ENCODE measurements around the gene BICDL1. TPM values are rescaled to one million over a fixed set of nuclear protein-coding genes. Genes with fewer than 3 reads are reported as not detected.
"Not testable (repeated sequence)": the region's sequence is repeated elsewhere in the genome, so short reads cannot be mapped to it uniquely, and the experiment has no call there.

BICDL1 gene
- total RNA-seq, 1 experiment from 2014 or later: 10.2 TPM

DNA sequence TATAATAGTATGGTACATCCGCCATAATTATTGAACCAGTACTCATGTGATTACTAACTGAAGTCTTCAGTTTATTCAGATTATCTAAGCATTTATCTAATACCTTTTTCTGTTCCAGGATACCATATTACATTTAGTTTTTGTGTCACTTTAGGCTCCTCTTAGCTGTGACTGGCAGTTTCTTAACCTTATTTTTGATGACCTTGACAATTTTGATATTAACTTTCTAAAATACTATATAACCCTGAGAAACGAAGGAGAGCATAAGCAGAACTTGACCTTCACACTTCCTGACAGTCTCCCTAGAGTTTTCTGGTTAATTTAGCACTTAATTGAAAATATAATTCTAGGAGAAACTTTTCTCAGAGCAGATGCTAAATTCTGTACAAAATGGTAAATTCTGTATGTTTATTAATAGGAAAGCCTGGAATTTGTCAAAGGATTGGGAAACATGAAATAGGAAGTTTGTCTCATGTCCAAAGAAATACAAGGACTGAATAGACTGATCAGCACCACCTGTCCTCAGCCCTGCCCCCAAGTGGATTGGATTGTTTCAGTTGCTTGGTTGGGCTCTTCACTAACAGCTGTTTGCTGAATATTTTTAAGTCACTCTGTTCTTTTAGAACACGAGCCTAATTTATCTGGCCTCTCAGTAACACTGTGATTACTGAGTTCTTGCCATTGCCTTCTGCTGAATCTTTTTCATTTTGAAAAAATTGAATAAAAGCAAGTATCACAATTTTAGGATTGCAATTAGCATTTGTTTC lies 6.0 kb downstream of the BICDL1 start:
- DNase-seq (ENCODE audit: low read depth, low spot score): no peak
- in situ Hi-C loops (cut with HindIII; ENCODE audit: low pct_unique_long_range_greater_than_20kb, low sequenced_read_pairs): no loop called here

DNA sequence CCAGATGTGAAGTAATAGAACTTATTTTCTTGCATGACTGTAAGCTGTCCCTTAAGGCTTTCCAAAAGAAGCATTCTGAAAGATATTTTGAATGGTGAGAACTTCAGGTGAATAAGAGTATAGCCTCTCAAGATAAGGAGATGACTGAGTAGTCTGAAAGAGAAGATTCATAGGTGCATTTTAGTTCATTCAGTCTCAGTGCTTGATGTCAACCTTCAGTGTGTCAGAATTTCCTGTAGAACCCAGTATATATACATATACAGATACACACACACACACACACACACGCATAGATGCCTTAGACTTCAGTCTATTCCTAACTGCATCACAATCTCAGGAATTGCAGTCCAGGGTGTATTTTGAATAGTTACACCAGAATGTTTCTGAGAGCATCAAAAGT lies 7.4 kb downstream of the BICDL1 start:
- in situ Hi-C loops (cut with HindIII; ENCODE audit: low pct_unique_long_range_greater_than_20kb, low sequenced_read_pairs): no loop called here
- DNase-seq (ENCODE audit: low read depth, low spot score): no peak

- in situ Hi-C loops (cut with HindIII; ENCODE audit: low pct_unique_long_range_greater_than_20kb, low sequenced_read_pairs): no loop called here
- no peak for DNase-seq (ENCODE audit: low read depth, low spot score)
These were observed 9.6 kb downstream of the BICDL1 start for GRCh38 chr12:119998471-119999245.

DNA sequence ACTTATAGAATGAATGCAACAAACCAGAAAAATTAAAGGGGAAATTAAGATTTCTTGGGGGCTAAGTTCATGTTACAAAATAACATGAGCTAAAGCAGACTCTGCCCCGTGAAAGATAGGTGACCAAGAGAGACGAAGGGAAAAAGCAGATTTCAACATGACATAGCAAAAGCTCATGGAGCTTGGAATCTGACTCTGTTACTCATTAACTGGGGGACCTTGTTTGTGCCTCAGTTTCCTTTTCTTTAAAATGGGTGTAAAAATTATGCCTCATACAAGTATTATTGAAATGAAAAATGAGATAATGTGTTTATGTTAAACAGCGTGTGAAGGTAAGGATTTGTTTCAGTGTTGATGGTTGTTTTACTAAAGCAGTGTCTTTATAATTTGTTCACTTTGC lies 11.5 kb downstream of the BICDL1 start:
- no peak for DNase-seq (ENCODE audit: low read depth, low spot score)
- in situ Hi-C loops (cut with HindIII; ENCODE audit: low pct_unique_long_range_greater_than_20kb, low sequenced_read_pairs): no loop called here

DNA sequence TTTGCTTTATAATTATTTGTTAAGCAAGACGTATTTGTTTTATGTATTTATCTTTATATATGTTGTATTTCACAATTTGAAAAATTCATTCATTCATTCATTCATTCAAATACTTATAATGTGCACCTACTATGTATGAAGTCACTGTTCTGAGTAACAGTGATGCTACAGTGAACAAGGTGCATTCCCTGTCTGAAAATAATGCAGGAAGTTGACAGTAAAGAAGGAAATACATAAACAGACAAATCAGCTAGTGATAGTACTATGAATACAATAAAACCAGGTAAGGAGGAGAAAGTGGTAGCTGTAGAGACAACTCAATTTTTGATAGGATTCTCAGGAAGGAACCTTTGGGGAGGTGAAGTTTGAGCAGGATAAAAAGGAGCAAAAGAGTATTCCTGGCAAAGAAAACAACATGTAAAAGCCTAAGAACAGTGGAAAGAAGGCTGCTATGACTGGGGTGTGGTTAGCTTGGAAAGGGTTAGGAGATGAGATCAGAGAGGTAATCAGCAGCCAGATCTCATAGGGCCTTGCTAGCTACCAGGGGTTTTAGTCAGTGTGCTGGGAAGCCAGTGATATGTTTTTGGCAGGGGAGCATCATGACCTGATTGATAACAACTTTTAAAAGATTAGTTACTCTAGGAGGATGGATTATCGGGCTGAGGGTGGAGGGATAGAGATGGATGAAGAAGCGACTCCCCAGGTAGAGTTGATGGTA lies 17.4 kb downstream of the BICDL1 start:
- DNase-seq (ENCODE audit: low read depth, low spot score): no peak
- in situ Hi-C loops (cut with HindIII; ENCODE audit: low pct_unique_long_range_greater_than_20kb, low sequenced_read_pairs): no loop called here

- in situ Hi-C loops (cut with HindIII; ENCODE audit: low pct_unique_long_range_greater_than_20kb, low sequenced_read_pairs): no loop called here
These were observed 18.2 kb downstream of the BICDL1 start for GRCh38 chr12:120007272-120007671.

GRCh38 chr12:120010661-120011230 lies 21.7 kb downstream of the BICDL1 start:
- no peak for DNase-seq (ENCODE audit: low read depth, low spot score)
- in situ Hi-C loops (cut with HindIII; ENCODE audit: low pct_unique_long_range_greater_than_20kb, low sequenced_read_pairs): no loop called here

More at GRCh38 chr12:120007272-120007671, 18.2 kb downstream of the BICDL1 start:
- DNase-seq (ENCODE audit: low read depth, low spot score): no peak

DNA sequence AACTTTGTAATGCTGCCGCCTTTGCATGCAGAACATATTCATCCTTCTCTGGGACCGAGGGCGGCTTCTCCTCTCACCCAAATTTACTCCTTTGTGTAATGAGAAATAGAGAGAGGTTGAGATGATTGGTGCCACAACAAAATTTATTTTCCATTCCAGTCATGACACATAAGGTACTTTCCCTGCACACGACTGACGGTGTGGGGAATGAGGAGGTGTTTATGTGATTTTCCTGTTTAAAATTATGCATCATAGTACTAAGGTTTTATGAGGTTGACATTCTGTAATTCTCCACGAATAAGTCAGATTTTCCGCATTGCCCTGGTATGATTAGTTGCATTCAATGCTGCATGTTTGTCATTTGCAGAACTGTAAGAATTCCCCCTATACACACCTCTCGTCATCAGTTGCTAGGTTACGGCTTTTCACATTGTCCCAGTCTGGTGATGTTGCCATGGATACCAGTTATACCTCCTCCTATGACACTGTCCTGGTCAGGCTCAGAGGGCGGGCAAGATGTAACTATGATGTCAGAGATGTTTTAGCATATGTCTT lies 23.1 kb downstream of the BICDL1 start:
- in situ Hi-C loops (cut with HindIII; ENCODE audit: low pct_unique_long_range_greater_than_20kb, low sequenced_read_pairs): no loop called here
- DNase-seq (ENCODE audit: low read depth, low spot score): peak; percentile 50

- in situ Hi-C loops (cut with HindIII; ENCODE audit: low pct_unique_long_range_greater_than_20kb, low sequenced_read_pairs): no loop called here
- no peak for DNase-seq (ENCODE audit: low read depth, low spot score)
These were observed 24.8 kb downstream of the BICDL1 start for GRCh38 chr12:120013659-120014380.

DNA sequence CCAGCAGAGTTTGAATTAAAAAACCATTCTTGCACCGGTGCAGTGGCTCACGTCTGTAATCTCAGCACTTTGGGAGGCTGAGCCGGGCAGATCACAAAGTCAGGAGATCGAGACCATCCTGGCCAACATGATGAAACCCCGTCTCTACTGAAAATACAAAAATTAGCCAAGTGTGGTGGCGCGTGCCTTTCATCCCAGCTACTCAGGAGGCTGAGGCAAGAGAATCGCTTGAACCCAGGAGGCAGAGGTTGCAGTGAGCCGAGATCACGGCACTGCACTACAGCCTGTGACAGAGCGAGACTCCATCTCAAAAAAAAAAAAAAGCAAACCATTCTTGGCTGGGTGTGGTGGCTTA lies 25.3 kb downstream of the BICDL1 start:
- in situ Hi-C loops (cut with HindIII; ENCODE audit: low pct_unique_long_range_greater_than_20kb, low sequenced_read_pairs); DNase-seq (ENCODE audit: low read depth, low spot score): not testable (repeated sequence)

GRCh38 chr12:120015313-120015712 lies 26.3 kb downstream of the BICDL1 start:
- in situ Hi-C loops (cut with HindIII; ENCODE audit: low pct_unique_long_range_greater_than_20kb, low sequenced_read_pairs): no loop called here
- DNase-seq (ENCODE audit: low read depth, low spot score): no peak

DNA sequence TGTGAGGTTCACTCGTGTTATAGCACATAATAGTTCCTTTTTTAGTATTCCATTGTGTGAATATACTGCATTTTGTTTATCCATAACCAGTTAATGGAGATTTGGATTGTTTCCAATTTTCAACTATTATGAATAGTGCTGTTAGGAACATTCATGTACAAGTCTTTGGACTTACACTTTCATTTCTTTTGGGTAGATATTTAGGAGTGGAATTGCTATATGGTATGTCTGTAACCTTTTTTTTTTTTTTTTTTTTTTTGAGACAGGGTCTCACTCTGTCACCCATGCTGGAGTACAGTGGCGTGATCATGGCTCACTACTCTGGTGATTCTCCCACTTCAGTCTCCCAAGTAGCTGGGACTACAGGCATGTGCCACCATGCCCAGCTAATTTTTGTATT lies 27.2 kb downstream of the BICDL1 start:
- in situ Hi-C loops (cut with HindIII; ENCODE audit: low pct_unique_long_range_greater_than_20kb, low sequenced_read_pairs); DNase-seq (ENCODE audit: low read depth, low spot score): not testable (repeated sequence)

GRCh38 chr12:120019197-120019596 lies 30.2 kb downstream of the BICDL1 start:
- in situ Hi-C loops (cut with HindIII; ENCODE audit: low pct_unique_long_range_greater_than_20kb, low sequenced_read_pairs): no loop called here
- DNase-seq (ENCODE audit: low read depth, low spot score): no peak

GRCh38 chr12:120019938-120020337 lies 30.9 kb downstream of the BICDL1 start:
- no peak for DNase-seq (ENCODE audit: low read depth, low spot score)
- in situ Hi-C loops (cut with HindIII; ENCODE audit: low pct_unique_long_range_greater_than_20kb, low sequenced_read_pairs): no loop called here

DNA sequence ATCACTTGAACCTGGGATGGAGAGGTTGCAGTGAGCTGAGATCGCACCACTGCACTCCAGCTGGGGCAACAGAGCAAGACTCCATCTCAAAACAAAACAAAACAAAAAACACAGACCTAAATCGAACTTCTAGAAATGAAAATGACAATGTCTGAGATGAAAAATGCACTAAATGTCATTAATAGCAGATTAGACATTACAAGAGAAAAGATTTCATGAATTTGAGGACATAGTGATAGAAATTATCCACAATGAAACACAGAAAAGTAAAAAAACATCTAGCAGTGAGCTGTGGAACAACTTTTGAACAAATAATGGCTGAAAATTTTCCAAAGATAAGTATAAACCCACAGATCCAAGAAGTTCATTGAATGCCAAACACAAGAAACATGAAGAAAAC lies 35.2 kb downstream of the BICDL1 start:
- in situ Hi-C loops (cut with HindIII; ENCODE audit: low pct_unique_long_range_greater_than_20kb, low sequenced_read_pairs): no loop called here
- no peak for DNase-seq (ENCODE audit: low read depth, low spot score)

GRCh38 chr12:120025640-120026039 lies 36.6 kb downstream of the BICDL1 start:
- no peak for DNase-seq (ENCODE audit: low read depth, low spot score)
- in situ Hi-C loops (cut with HindIII; ENCODE audit: low pct_unique_long_range_greater_than_20kb, low sequenced_read_pairs): no loop called here

DNA sequence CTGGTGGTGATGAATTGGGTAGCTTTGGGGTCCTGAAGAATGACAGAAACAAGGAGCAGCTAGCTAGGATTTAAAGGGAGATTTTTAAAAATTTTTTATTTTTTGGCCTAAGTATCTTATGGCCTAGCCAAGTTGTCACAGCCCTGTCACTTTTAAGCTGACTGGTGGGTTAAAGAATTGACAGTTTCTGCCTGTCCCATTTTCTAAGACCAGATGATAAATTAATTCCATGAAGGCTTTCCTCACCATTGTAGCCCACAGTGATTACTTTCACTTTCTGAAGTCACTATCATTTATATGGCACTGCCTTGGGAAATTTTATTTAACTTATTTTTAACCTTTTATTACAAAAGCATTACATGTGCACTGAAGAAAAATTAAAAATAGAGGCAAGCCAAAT lies 43.2 kb downstream of the BICDL1 start:
- no peak for DNase-seq (ENCODE audit: low read depth, low spot score)
- in situ Hi-C loops (cut with HindIII; ENCODE audit: low pct_unique_long_range_greater_than_20kb, low sequenced_read_pairs): no loop called here

Measured in SK-MEL-5 (cell line).